ENCODE results near the gene UBE2E2. TPM values are rescaled to one million over a fixed set of nuclear protein-coding genes. Genes with fewer than 3 reads are reported as not detected.

The UBE2E2 gene
- total RNA-seq, 1 donor from 2014 or later, result 28.1 TPM

- no peak for DNase-seq (ENCODE audit: low read depth in 2 of 2)
Observed at GRCh38 chr3:23240171-23240785, 37.2 kb downstream of the UBE2E2 start.

DNA sequence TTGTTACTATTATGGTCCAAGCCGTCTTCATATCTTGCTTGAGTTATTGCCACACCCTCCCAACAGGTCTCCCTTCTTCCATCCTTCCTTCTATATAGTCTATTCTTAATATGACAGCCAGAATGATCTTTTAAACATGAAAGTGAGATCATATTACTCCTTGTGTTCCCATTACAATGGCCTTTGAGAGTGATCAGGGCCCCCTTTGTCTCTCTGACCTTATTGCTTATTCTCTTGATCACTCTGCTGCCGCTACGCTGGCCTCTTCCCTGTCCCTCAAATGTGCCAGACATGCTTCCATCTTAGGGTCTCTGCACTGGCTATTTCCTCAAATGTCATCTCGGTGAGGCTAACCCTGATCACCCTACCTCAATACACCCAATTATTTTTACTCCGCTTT is 38.1 kb downstream of the UBE2E2 start:
- DNase-seq (ENCODE audit: low read depth in 2 of 2), result no peak

DNA sequence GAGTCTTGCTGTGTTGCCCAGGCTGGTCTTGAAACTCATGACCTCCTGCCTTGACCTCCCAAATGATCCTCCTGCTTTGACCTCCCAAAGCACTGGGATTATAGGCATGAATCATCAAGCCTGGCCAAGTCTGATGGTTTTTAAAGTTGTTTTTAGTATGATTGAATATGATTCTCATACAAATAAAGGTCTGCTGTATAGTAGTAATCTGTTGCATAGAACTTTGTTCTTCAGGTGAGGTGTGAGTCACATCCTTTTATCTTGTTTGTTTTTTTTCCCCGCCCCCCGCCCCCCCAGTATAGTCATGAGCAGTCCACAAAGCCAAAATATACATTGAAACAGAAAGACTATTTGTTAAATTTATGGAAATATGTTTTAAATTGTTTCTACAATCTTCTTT is 39.0 kb downstream of the UBE2E2 start:
- DNase-seq (ENCODE audit: low read depth in 2 of 2), result peak in 1 of 2 donors; percentile 9

GRCh38 chr3:23244324-23245041 is 41.4 kb downstream of the UBE2E2 start:
- DNase-seq (ENCODE audit: low read depth in 2 of 2), result no peak

- no peak for DNase-seq (ENCODE audit: low read depth in 2 of 2)
Observed at GRCh38 chr3:23246651-23247050, 43.5 kb downstream of the UBE2E2 start.

- DNase-seq (ENCODE audit: low read depth in 2 of 2), result no peak
Observed at GRCh38 chr3:23248594-23249131, 45.5 kb downstream of the UBE2E2 start.

DNA sequence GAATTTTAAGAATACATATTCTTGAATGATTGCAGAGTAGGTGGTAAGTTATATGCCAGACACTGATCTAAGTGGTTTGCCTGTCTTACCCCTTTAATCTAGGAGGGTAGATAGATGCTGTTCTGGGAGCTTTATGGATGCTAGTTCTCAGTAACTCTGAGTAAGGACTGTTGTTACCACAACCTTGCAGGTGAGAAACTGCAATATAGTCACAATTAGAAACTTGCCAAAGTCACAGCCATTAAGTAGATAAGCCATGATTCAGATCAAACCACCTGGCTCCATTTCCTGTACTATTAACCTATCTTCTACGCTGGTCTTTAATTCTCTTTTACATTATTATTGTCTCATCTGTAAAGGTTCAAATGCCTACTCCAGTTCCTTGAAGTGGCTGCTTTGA is 46.8 kb downstream of the UBE2E2 start:
- no peak for DNase-seq (ENCODE audit: low read depth in 2 of 2)

GRCh38 chr3:23252122-23252521 is 49.0 kb downstream of the UBE2E2 start:
- no peak for DNase-seq (ENCODE audit: low read depth in 2 of 2)

GRCh38 chr3:23253214-23253613 is 50.1 kb downstream of the UBE2E2 start:
- no peak for DNase-seq (ENCODE audit: low read depth in 2 of 2)

DNA sequence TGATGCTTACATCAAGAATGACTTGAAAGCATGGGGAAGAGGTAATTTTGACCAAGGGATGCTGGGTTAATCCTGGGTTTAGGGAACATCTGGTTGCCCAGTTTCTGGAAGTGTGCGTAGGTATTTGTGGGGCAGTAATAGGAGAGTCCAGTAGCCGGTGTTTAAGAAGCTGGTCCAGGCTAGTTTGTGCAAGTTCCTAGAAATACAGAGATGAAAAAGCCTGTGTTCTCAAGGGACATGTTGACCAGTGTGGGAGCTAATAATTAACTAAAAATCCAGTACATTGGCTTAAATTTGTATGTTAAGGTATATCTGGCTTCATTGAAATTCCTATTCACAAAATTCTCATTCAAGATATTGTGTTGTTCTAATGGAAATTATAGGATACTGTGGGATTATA is 51.2 kb downstream of the UBE2E2 start:
- DNase-seq (ENCODE audit: low read depth in 2 of 2), result no peak

DNA sequence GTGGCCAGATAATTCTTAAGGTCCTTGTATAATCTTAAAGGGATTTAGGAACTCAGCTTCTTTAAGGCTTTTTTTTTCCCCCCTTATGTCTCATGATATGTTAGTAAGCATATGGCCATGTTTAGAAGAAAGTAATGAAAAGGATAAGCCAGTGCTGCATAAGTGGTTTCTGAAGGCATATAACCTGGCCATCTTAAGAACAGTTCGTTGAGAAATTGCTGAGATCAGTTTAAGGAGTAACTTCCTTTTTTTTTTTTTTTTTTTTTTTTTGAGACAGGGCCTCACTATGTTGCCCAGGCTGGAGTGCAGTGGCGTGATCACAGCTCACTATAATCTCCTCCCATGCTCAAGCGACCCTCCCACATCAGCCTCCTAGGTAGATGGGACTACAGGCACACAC is 51.7 kb downstream of the UBE2E2 start:
- no peak for DNase-seq (ENCODE audit: low read depth in 2 of 2)

- DNase-seq (ENCODE audit: low read depth in 2 of 2), result no peak
Observed at GRCh38 chr3:23256741-23257435, 53.8 kb downstream of the UBE2E2 start.

DNA sequence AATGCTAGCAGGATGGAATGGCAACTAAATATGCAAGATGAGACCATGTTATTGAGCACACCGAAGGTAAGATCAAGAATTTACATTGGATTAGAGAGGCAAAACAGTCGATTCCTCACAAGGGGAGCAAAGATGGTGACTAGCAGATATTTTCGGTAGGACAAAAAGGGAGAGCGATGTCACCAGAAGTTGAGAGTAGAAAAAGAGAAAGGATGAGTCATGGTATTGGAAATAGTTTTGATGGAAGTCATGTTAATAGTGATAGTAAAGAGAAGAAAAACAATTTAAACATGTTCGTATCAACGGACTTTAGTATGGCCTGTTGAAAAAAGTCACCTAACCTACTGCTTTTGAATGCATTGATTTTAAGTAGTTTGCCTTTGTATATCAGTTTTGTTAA is 55.0 kb downstream of the UBE2E2 start:
- no peak for DNase-seq (ENCODE audit: low read depth in 2 of 2)

GRCh38 chr3:23259515-23259914 is 56.4 kb downstream of the UBE2E2 start:
- no peak for DNase-seq (ENCODE audit: low read depth in 2 of 2)

DNA sequence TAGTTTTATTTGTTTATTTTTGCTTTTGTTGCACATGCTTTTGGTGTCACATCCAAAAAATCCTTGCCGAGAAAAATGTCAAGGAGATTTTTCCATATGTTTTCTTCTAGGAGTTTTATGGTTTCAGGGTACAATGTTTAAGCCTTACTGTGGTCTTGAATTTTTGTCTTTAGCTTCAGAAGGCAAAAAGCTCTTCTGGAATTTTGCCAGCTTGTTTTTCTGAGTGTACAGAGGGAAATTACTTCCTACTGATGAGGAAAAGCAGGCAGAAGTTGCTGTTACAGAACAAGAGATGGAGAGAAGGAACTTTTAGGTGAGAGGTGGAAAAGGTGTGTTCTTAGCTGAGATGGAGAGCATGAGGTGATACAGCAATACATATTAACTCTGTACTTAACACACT is 59.6 kb downstream of the UBE2E2 start:
- no peak for DNase-seq (ENCODE audit: low read depth in 2 of 2)

- peak in 1 of 2 donors; percentile 10 for DNase-seq (ENCODE audit: low read depth in 2 of 2)
Observed at GRCh38 chr3:23263796-23264195, 60.7 kb downstream of the UBE2E2 start.

DNA sequence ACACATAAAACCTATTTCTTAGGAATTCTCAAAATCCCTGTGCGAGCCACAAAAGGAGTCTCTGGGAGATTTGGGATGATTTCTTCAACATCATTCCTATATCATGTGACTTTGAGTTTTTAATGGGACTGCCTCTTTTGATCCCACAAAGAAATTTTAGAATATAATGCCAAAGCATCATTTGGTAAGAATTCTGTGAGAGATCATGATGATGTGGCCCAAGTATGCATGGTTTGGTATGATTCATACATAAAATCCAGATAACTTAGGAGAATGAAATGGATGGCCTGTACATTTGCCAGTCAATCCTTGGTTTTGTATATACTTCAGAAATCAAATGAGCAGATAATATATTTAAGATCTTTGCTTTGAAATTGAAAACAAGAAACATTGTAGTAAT is 61.3 kb downstream of the UBE2E2 start:
- DNase-seq (ENCODE audit: low read depth in 2 of 2), result no peak

DNA sequence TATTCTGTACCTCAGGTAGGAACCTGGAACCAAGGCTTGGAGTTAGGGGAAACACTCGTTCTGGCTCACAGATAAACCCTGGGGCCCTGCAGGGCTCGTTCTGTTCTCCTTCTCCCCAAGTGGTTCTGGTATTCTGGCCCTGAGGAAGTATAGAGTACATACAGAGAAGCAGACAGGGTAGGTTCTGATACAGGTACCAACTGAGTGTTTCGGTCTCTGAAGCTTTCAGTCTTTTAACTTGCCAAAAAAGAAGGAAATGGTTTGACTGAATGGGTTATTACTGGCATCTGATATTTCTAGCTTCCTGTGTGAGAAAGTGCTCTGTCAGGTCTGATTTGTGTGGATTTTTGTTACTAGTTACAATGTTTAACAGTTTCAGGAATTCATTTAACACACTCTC is 67.3 kb downstream of the UBE2E2 start:
- no peak for DNase-seq (ENCODE audit: low read depth in 2 of 2)

DNA sequence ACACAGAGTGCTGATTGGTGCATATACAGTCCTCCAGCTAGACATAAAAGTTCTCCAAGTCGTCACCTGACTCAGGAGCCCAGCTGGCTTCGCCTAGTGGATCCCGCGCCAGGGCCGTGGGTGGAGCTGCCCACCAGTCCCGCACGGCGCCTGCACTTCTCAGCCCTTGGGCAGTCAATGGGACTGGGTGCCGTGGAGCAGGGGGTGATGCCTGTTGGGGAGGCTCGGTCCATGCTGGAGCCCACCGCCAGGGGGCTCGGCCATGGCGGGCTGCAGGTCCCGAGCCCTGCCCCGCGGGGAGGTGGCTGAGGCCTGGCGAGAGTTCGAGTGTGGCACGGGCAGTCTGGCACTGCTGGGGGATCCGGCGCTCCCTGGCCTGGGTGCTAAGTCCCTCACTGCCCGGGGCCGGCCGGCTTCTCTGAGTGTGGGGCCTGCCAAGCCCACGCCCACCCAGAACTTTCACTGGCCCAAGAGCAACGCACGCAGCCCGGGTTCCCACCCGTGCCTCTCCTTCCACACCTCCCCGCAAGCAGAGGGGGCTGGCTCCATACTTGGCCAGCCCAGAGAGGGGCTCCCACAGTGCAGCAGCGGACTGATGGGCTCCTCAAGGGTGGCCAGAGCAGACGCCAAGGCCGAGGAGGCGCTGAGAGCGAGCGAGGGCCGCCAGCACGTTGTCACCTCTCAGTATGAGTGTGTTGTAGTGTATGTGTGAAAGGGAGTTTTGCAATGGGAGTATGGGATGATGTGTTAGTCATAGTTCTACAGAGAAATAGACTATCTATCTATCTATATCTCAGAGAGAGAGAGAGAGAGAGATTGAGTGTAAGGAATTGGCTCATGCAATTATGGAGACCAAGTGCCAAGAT is 69.0 kb downstream of the UBE2E2 start:
- no peak for DNase-seq (ENCODE audit: low read depth in 2 of 2)

GRCh38 chr3:23272820-23273219 is 69.7 kb downstream of the UBE2E2 start:
- no peak for DNase-seq (ENCODE audit: low read depth in 2 of 2)

- no peak for DNase-seq (ENCODE audit: low read depth in 2 of 2)
Observed at GRCh38 chr3:23275061-23275460, 71.9 kb downstream of the UBE2E2 start.

GRCh38 chr3:23275814-23276213 is 72.7 kb downstream of the UBE2E2 start:
- no peak for DNase-seq (ENCODE audit: low read depth in 2 of 2)

Measured in dermis microvascular lymphatic vessel endothelial cell (primary cell).